Skeletal muscle tissue (tissue), 4 donors: ENCODE results near the gene RAMP1. TPM values are rescaled to one million over a fixed set of nuclear protein-coding genes. Genes with fewer than 3 reads are reported as not detected.
"Not testable (repeated sequence)": the region's sequence is repeated elsewhere in the genome, so short reads cannot be mapped to it uniquely, and the experiment has no call there.

Experiments used
- H3K27ac ChIP-seq: one replicate; pipeline ENCODE4 v1.7.0; 2013; ENCODE audit warnings: mild to moderate bottlenecking, low read depth, low read length, inconsistent platforms
- H3K27me3 ChIP-seq, 3 donors: one replicate each; pipeline ENCODE4 v1.7.0; 2013; ENCODE audit warnings: low read length in 3 of 3; ENCODE audit not compliant: control insufficient read depth in 3 of 3, insufficient read depth in 3 of 3
- H3K36me3 ChIP-seq, 3 donors: one replicate each; pipeline ENCODE4 v1.7.0; 2013; ENCODE audit warnings: low read length in 3 of 3; ENCODE audit not compliant: control insufficient read depth in 3 of 3, insufficient read depth in 3 of 3
- H3K4me1 ChIP-seq, 3 donors: one replicate each; pipeline ENCODE4 v1.7.0; 2013; ENCODE audit warnings: low read length in 3 of 3, mild to moderate bottlenecking in 3 of 3; ENCODE audit not compliant: control insufficient read depth in 3 of 3, insufficient read depth in 3 of 3
- H3K4me3 ChIP-seq, 3 donors: one replicate each; pipeline ENCODE4 v1.7.0; 2013; ENCODE audit warnings: low read length in 3 of 3
- H3K9ac ChIP-seq, 3 donors: one replicate each; pipeline ENCODE4 v1.7.0; 2013; ENCODE audit warnings: low read length in 3 of 3, mild to moderate bottlenecking in 3 of 3, moderate library complexity in 2 of 3, low read depth in 1 of 3
- H3K9me3 ChIP-seq, 3 donors: one replicate each; pipeline ENCODE4 v1.7.0; 2013; ENCODE audit warnings: low read length in 3 of 3; ENCODE audit not compliant: control insufficient read depth in 3 of 3
- total RNA-seq: library from RNA; depleted of rRNA; stranded (reverse); fragments of >200 nt; gene quantifications from one replicate; pipeline ENCODE4 v1.2.3, GENCODE V29; 2014
- donor health status: Osteomylitis.

Gene RAMP1
- total RNA-seq, 1 donor from 2014 or later, result 31.8 TPM

DNA sequence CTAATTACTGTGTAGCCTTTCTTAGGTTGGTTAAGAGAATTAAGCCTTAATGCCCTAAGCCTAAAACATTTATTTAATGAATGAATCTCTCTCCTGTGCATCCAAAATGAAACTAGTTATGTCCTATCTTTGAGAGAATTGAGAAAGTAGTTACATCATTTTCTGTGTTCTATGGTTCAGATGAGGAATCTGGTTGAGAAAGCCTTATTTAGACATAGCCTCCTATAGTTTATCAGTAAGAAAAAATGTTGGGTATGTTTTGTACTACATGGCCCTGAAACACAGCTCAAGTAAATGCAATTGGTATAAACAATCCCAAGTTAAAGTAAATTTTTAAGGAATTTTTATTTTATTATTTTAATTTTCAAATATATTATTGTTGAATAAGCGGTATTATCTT lies 25.9 kb upstream of the RAMP1 start:
- H3K27ac ChIP-seq, result no peak overlapping the region
- H3K4me1 ChIP-seq, result no peaks in the 10 kb centered on the region
- H3K27me3 ChIP-seq, result no peaks in the 10 kb centered on the region
- H3K36me3 ChIP-seq, result no peaks in the 10 kb centered on the region
- no peak overlapping the region for H3K4me3 ChIP-seq
- no peak overlapping the region for H3K9ac ChIP-seq
- no peaks in the 10 kb centered on the region for H3K9me3 ChIP-seq

DNA sequence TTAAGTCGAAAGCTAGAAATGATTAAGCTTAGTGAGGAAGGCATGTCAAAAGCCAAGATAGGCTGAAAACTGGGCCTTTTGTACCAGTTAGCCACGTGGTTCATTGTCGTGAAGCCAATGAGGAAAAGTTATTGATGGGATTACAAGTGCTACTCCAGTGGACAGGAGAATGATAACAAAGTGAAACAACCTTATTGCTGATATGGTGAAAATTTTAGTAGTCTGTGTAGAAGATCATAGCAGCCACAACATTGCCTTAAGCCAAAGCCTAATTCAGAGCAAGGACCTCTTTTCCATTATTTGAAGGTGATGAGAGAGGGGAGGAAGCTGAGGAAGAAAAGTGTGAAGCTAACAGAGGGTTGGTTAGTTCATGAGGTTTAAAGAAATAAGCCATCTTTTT lies 24.1 kb upstream of the RAMP1 start:
- H3K27ac ChIP-seq, result no peak overlapping the region

DNA sequence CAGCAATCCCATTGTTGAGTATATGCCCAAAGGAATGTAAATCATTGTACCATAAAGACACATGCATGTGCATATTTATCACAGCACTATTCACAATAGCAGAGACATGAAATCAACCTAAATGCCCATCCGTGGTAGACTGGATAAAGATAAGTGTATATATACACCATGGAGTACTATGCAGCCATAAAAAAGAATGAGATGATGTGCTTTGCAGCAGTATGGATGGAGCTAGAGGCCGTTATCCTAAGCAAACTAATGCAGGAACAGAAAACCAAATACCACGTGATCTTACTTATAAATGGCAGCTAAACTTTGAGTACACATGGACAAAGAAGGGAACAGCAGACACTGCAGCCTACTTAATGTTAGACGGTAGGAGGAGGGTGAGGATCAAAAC lies 18.4 kb upstream of the RAMP1 start:
- H3K27me3 ChIP-seq, result no peaks in the 10 kb centered on the region
- H3K36me3 ChIP-seq, result no peaks in the 10 kb centered on the region
- no peaks in the 10 kb centered on the region for H3K4me1 ChIP-seq
- no peaks in the 10 kb centered on the region for H3K9me3 ChIP-seq
- no peak overlapping the region for H3K27ac ChIP-seq
- no peak overlapping the region for H3K4me3 ChIP-seq
- H3K9ac ChIP-seq, result no peak overlapping the region

More for the DNA sequence above, 24.1 kb upstream of the RAMP1 start:
- no peaks in the 10 kb centered on the region for H3K4me1 ChIP-seq
- no peaks in the 10 kb centered on the region for H3K27me3 ChIP-seq
- H3K9me3 ChIP-seq, result no peaks in the 10 kb centered on the region
- no peak overlapping the region for H3K9ac ChIP-seq
- no peak overlapping the region for H3K4me3 ChIP-seq
- no peaks in the 10 kb centered on the region for H3K36me3 ChIP-seq

DNA sequence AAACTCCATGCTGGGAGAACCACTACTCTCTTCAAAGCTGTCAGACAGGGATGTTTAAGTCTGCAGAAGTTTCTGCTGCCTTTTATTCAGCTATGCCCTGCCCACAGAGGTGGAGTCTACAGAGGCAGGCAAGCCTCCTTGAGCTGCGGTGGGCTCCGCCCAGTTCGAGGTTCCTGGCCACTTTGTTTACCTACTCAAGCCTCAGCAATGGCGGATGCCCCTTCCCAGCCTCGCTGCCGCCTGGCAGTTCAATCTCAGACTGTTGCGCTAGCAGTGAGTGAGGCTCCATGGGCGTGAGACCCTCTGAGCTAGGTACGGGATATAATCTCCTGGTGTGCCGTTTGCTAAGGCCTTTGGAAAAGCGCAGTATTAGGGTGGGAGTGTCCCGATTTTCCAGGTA lies 10.5 kb upstream of the RAMP1 start:
- not testable (repeated sequence) for H3K27me3 ChIP-seq, H3K4me3 ChIP-seq, H3K27ac ChIP-seq, H3K36me3 ChIP-seq, H3K4me1 ChIP-seq, H3K9ac ChIP-seq, H3K9me3 ChIP-seq

DNA sequence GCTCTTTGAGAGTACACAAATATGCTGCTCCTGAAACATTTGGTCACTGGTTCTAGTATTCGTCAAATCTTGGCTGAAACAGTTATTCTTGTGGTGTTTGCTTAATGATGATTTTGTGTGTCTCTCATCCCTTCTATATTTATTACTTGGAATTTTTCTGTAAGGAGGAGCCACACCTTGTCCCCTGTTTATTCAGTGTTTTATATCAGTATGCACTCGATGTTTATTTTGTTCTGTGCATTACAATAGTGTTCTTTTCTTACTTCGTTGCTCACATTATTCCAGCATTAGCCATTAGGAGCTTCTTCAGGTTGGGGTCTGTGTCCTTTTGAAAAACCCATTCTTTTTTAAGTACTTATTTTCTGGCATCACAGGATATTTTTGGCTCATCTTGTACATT lies 5.1 kb upstream of the RAMP1 start:
- H3K9me3 ChIP-seq, result no peaks in the 10 kb centered on the region
- H3K9ac ChIP-seq, result no peak overlapping the region
- no peaks in the 10 kb centered on the region for H3K36me3 ChIP-seq
- no peak overlapping the region for H3K4me3 ChIP-seq
- H3K27me3 ChIP-seq, result peaks cover 0 to 3% (median 0%) of the 10 kb centered on the region in 3 donors
- H3K4me1 ChIP-seq, result peaks cover 3 to 11% (median 7%) of the 10 kb centered on the region in 3 donors
- H3K27ac ChIP-seq, result no peak overlapping the region

DNA sequence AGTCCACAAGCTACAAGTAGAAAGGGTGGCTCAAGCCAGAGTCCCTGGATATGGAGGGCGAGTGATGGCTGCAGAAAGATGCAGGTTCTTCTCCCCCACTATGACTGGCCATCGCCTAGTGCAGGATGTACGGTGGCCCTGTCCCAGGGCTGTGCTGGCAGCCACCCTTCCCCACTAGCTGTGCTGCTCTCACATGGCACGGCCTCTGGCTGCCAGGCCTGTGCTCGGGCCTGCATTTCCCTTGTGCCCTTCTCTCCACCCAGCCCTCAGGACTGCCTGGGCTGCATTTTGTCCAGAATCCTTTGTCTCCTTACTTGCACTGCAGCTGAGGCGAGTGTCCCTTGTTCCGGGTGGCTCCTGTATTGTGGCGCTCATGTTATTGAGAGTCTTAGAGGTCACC lies 1.6 kb upstream of the RAMP1 start:
- Histone ChIP-seq H3K9me3 (no peaks in the 10 kb centered on the region), H3K4me1 (peaks cover 10 to 36% (median 16%) of the 10 kb centered on the region in 3 donors)

DNA sequence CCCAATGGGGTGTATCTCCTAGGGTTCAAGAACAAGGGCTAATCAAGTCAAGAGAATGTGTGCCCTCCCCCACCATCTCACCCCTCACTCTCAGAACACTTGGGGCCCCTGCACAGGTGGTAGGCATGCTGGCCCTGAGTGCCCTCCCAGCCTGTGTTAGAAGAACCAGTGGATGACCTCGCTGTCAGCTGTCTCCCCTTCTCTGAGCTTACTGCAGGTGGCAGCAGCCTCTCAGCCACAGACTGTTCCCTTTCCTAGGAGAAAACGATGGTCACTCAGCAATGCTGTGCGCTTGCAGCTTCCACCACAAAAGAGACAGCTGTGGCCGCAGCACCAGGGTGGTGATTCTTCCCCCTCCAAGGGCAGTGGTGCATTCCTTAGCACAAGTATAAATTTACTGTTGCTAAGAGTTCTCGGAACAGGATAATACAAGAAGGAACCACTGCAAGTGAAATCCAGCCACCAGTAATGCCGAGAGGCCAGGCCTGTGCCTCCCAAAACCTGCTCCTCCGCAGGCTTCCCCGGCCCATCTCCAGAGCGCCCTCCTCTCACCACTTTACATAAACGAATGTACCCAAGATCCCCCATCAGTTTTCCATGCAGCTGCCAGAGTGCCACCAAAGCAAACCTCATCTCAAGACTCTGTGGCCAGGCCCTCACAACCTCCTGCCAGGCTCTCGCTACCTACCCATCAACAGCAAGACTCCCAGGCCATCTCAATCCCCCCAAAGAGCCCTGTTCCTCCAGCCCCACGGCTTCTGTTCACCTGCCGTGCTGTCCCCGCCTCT lies 935 bp upstream of the RAMP1 start:
- peaks cover 0 to 8% (median 0%) of the 10 kb centered on the region in 3 donors for H3K27me3 ChIP-seq
- peaks cover 13 to 43% (median 23%) of the 10 kb centered on the region in 3 donors for H3K4me1 ChIP-seq
- H3K27ac ChIP-seq, result peak overlapping the region; percentile 69
- peak overlapping the region; percentile 32 to 78 (median 67) for H3K4me3 ChIP-seq
- H3K9me3 ChIP-seq, result no peaks in the 10 kb centered on the region
- H3K36me3 ChIP-seq, result no peaks in the 10 kb centered on the region
- H3K9ac ChIP-seq, result peak overlapping the region; percentile 34 to 90 (median 53)

More for the DNA sequence above, 1.6 kb upstream of the RAMP1 start:
- no peak overlapping the region for H3K4me3 ChIP-seq
- peaks cover 0 to 8% (median 0%) of the 10 kb centered on the region in 3 donors for H3K27me3 ChIP-seq
- no peak overlapping the region for H3K27ac ChIP-seq
- H3K9ac ChIP-seq, result peak overlapping the region in 1 of 3 donors; percentile 90
- H3K36me3 ChIP-seq, result no peaks in the 10 kb centered on the region

DNA sequence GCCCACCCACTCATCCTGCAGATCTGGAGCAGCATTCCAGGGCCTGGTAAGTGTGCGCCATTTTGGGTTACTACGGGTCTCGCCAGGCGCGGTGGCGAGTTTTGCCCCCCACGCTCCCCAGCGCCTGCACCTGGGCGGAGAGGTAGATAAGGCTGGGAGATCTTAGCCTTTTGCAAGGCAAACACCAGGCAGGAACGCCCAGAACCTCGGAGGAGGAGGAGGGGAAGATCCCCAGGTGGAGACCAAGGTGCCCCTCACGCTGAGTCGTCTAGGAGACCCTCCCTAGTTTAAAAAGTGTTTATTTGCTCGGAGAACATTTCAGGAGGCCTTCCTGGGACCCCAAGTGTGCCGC lies 365 bp upstream of the RAMP1 start:
- H3K9ac ChIP-seq, result peak overlapping the region; percentile 34 to 90 (median 53)
- no peaks in the 10 kb centered on the region for H3K36me3 ChIP-seq
- H3K4me3 ChIP-seq, result peak overlapping the region; percentile 32 to 78 (median 67)
- H3K27ac ChIP-seq, result peak overlapping the region; percentile 69
- no peaks in the 10 kb centered on the region for H3K9me3 ChIP-seq
- H3K27me3 ChIP-seq, result peaks cover 0 to 10% (median 0%) of the 10 kb centered on the region in 3 donors
- peaks cover 15 to 48% (median 27%) of the 10 kb centered on the region in 3 donors for H3K4me1 ChIP-seq

DNA sequence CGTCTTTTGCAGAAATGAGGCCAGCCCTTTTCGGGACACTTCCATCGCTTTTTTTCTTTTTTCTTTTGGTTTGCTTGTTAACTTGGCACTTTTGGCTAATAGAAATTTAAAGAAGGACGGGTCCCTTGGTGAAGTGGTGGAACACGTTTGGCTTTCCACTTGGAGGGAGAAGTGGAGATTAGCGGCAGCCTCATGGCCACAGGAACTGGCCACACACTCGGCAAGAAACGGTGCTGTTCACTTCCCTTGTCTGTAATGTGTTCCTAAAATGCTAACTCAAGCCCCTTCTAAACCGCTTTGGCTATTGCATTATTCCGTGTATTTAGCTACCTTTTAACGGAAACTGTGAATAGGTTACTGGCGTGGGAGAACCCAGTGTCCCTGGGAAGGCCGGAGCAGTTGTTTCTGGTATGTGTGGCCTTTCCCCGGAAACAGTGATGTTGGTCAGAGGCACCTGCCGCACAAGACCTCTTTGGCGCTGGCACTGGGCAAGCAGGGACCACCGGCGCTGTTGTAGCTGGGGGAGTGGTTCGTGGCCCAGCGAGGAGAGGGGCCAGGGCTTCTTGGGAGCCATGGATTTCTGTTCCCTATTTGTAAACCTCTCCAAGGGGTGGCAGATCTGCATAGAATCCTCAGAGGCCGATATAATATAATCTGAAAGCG lies 981 bp downstream of the RAMP1 start:
- Histone ChIP-seq H3K4me1 (peaks cover 15 to 61% (median 37%) of the 10 kb centered on the region in 3 donors), H3K9ac (peak overlapping the region; percentile 67 to 90 (median 82)), H3K36me3 (no peaks in the 10 kb centered on the region), H3K4me3 (peak overlapping the region; percentile 67 to 83 (median 78)), H3K27me3 (peaks cover 0 to 10% (median 0%) of the 10 kb centered on the region in 3 donors), H3K9me3 (no peaks in the 10 kb centered on the region), H3K27ac (peak overlapping the region; percentile 39)
